Measurements from ENCODE around the gene PSMB11. TPM values are rescaled to one million over a fixed set of nuclear protein-coding genes. Genes with fewer than 3 reads are reported as not detected.

Gene PSMB11
- total RNA-seq, 1 donor from 2014 or later, result not detected

- Histone ChIP-seq H3K9me3 (no peaks in the 10 kb centered on the region), H3K27me3 (no peaks in the 10 kb centered on the region), H3K4me3 (no peak overlapping the region), H3K27ac (no peak overlapping the region), H3K4me1 (peaks cover 20% of the 10 kb centered on the region), H3K36me3 (peaks cover 99% of the 10 kb centered on the region)
- DNase-seq (no peak), ATAC-seq (no peak)
- intact Hi-C loops (cut with DNase I), result no loop called here
- no peak for TF ChIP-seq CTCF (IDR thresholded peaks at IDR 0.05)
Observed at GRCh38 chr14:23080474-23080873, 38.5 kb downstream of the PSMB11 start.

GRCh38 chr14:23085458-23085857 lies 43.4 kb downstream of the PSMB11 start:
- H3K4me1 ChIP-seq, result no peaks in the 10 kb centered on the region
- H3K27ac ChIP-seq, result no peak overlapping the region
- no peak for DNase-seq
- intact Hi-C loops (cut with DNase I), result no loop called here
- H3K27me3 ChIP-seq, result no peaks in the 10 kb centered on the region
- H3K4me3 ChIP-seq, result no peak overlapping the region
- TF ChIP-seq CTCF (IDR thresholded peaks at IDR 0.05), result no peak
- H3K36me3 ChIP-seq, result peaks cover 99% of the 10 kb centered on the region
- no peaks in the 10 kb centered on the region for H3K9me3 ChIP-seq
- no peak for ATAC-seq

- Histone ChIP-seq H3K4me3 (no peak overlapping the region), H3K36me3 (peaks cover 99% of the 10 kb centered on the region), H3K27me3 (no peaks in the 10 kb centered on the region), H3K27ac (no peak overlapping the region), H3K4me1 (no peaks in the 10 kb centered on the region), H3K9me3 (no peaks in the 10 kb centered on the region)
- DNase-seq, result no peak
- intact Hi-C loops (cut with DNase I), result no loop called here
- ATAC-seq, result no peak
- TF ChIP-seq CTCF (IDR thresholded peaks at IDR 0.05), result no peak
Observed at GRCh38 chr14:23086565-23086964, 44.6 kb downstream of the PSMB11 start.

- no peak overlapping the region for H3K27ac ChIP-seq
- ATAC-seq (no peak), DNase-seq (no peak)
- H3K9me3 ChIP-seq, result no peaks in the 10 kb centered on the region
- H3K4me3 ChIP-seq, result no peak overlapping the region
- intact Hi-C loops (cut with DNase I), result no loop called here
- H3K27me3 ChIP-seq, result no peaks in the 10 kb centered on the region
- H3K4me1 ChIP-seq, result peaks cover 13% of the 10 kb centered on the region
- TF ChIP-seq CTCF (IDR thresholded peaks at IDR 0.05), result no peak
- peaks cover 86% of the 10 kb centered on the region for H3K36me3 ChIP-seq
Observed at GRCh38 chr14:23089498-23090253, 47.7 kb downstream of the PSMB11 start.

GRCh38 chr14:23090254-23090636 lies 48.2 kb downstream of the PSMB11 start:
- intact Hi-C loops (cut with DNase I), result no loop called here
- DNase-seq (no peak), ATAC-seq (no peak)
- peaks cover 13% of the 10 kb centered on the region for H3K4me1 ChIP-seq
- H3K4me3 ChIP-seq, result no peak overlapping the region
- H3K36me3 ChIP-seq, result peaks cover 80% of the 10 kb centered on the region
- no peak overlapping the region for H3K27ac ChIP-seq
- no peak for TF ChIP-seq CTCF (IDR thresholded peaks at IDR 0.05)
- H3K9me3 ChIP-seq, result no peaks in the 10 kb centered on the region
- H3K27me3 ChIP-seq, result no peaks in the 10 kb centered on the region
